ENCODE data around the gene DAD1. TPM values are rescaled to one million over a fixed set of nuclear protein-coding genes. Genes with fewer than 3 reads are reported as not detected.
"Not testable (repeated sequence)": the region's sequence is repeated elsewhere in the genome, so short reads cannot be mapped to it uniquely, and the experiment has no call there.

The DAD1 gene
- total RNA-seq, result 205 TPM
- 523 TPM for polyA plus RNA-seq (ENCODE audit: insufficient read depth, low read depth, low replicate concordance)
- long read RNA-seq, donor 1, transcript DAD1-201 (3 exons, 731 nt), result major isoform, 99 of 142 reads
- long read RNA-seq, donor 1, partial matches to known transcripts, result 41 of 142 reads
- long read RNA-seq, donor 1, other reads (novel, unspliced or antisense), result 0 of 142 reads
- long read RNA-seq, donor 2, transcript DAD1-201 (3 exons, 731 nt), result major isoform, 147 of 178 reads
- long read RNA-seq, donor 2, partial matches to known transcripts, result 31 of 178 reads
- long read RNA-seq, donor 2, other reads (novel, unspliced or antisense), result 0 of 178 reads
- long read RNA-seq, donor 3, transcript DAD1-201 (3 exons, 731 nt), result major isoform, 195 of 236 reads
- long read RNA-seq, donor 3, partial matches to known transcripts, result 39 of 236 reads
- long read RNA-seq, donor 3, other reads (novel, unspliced or antisense), result 0 of 236 reads
- long read RNA-seq, donor 4, transcript DAD1-201 (3 exons, 731 nt), result major isoform, 119 of 151 reads
- long read RNA-seq, donor 4, partial matches to known transcripts, result 21 of 151 reads
- long read RNA-seq, donor 4, other reads (novel, unspliced or antisense), result 11 of 151 reads
- long read RNA-seq, donor 5, transcript DAD1-201 (3 exons, 731 nt), result major isoform, 11 of 11 reads
- long read RNA-seq, donor 5, partial matches to known transcripts, result 0 of 11 reads
- long read RNA-seq, donor 5, other reads (novel, unspliced or antisense), result 0 of 11 reads
- long read RNA-seq, donor 6, transcript DAD1-201 (3 exons, 731 nt), result major isoform, 439 of 552 reads
- long read RNA-seq, donor 6, partial matches to known transcripts, result 111 of 552 reads
- long read RNA-seq, donor 6, other reads (novel, unspliced or antisense), result 0 of 552 reads
- long read RNA-seq, donor 7, transcript DAD1-201 (3 exons, 731 nt), result major isoform, 126 of 140 reads
- long read RNA-seq, donor 7, partial matches to known transcripts, result 12 of 140 reads
- long read RNA-seq, donor 7, other reads (novel, unspliced or antisense), result 2 of 140 reads
- long read RNA-seq, donor 8, transcript DAD1-201 (3 exons, 731 nt), result major isoform, 161 of 196 reads
- long read RNA-seq, donor 8, partial matches to known transcripts, result 35 of 196 reads
- long read RNA-seq, donor 8, other reads (novel, unspliced or antisense), result 0 of 196 reads
- long read RNA-seq, donor 9, transcript DAD1-201 (3 exons, 731 nt), result major isoform, 91 of 116 reads
- long read RNA-seq, donor 9, partial matches to known transcripts, result 22 of 116 reads
- long read RNA-seq, donor 9, other reads (novel, unspliced or antisense), result 0 of 116 reads
- long read RNA-seq, donor 10, transcript DAD1-201 (3 exons, 731 nt), result major isoform, 109 of 161 reads
- long read RNA-seq, donor 10, partial matches to known transcripts, result 48 of 161 reads
- long read RNA-seq, donor 10, other reads (novel, unspliced or antisense), result 0 of 161 reads

GRCh38 chr14:22589096-22589839 is at the start of gene DAD1:
Gene DAD1 (minus strand): TSS chr14:22589224. CDS start chr14:22589157, 67 bp downstream.
- intact Hi-C loops (cut with DNase I), result no loop called here
- FAIRE-seq (peak; percentile 93), DNase-seq (peak; percentile 99 to 100 (median 99))
- H3K4me3 ChIP-seq (ENCODE audit: low read length in 3 of 3), result peak within 1 kb of the TSS; percentile 90 to 99 (median 97)
- no peaks in the 10 kb centered on the region for H3K36me3 ChIP-seq (ENCODE audit: control insufficient read depth in 2 of 3, insufficient read depth in 3 of 3, low read length in 3 of 3)
- TF ChIP-seq CTCF (IDR thresholded peaks at IDR 0.05; ENCODE audit: borderline replicate concordance, extremely low read depth, insufficient read depth), result no peak
- peaks cover 3 to 12% (median 5%) of the 10 kb centered on the region in 3 donors for H3K4me1 ChIP-seq (ENCODE audit: control insufficient read depth in 2 of 3, insufficient read depth in 2 of 3, low read depth in 1 of 3, low read length in 3 of 3)
- peak within 1 kb of the TSS; percentile 92 to 98 (median 94) for H3K9ac ChIP-seq (ENCODE audit: low read length in 3 of 3)
- no peaks in the 10 kb centered on the region for H3K27me3 ChIP-seq (ENCODE audit: control insufficient read depth, insufficient read depth, low read length)
- H3K27ac ChIP-seq (ENCODE audit: low read depth in 2 of 2, low read length in 2 of 2), result peak within 1 kb of the TSS; percentile 93 to 97
- no peaks in the 10 kb centered on the region for H3K9me3 ChIP-seq (ENCODE audit: control insufficient read depth in 2 of 3, insufficient read depth in 1 of 3, low read length in 3 of 3)

GRCh38 chr14:22635980-22636379 is 47.0 kb upstream of the DAD1 start:
- H3K36me3 ChIP-seq (ENCODE audit: control insufficient read depth in 2 of 3, insufficient read depth in 3 of 3, low read length in 3 of 3); intact Hi-C loops (cut with DNase I); H3K27me3 ChIP-seq (ENCODE audit: control insufficient read depth, insufficient read depth, low read length); H3K4me3 ChIP-seq (ENCODE audit: low read length in 3 of 3); H3K9ac ChIP-seq (ENCODE audit: low read length in 3 of 3); H3K4me1 ChIP-seq (ENCODE audit: control insufficient read depth in 2 of 3, insufficient read depth in 2 of 3, low read depth in 1 of 3, low read length in 3 of 3); FAIRE-seq; H3K9me3 ChIP-seq (ENCODE audit: control insufficient read depth in 2 of 3, insufficient read depth in 1 of 3, low read length in 3 of 3); H3K27ac ChIP-seq (ENCODE audit: low read depth in 2 of 2, low read length in 2 of 2); DNase-seq: not testable (repeated sequence)

- H3K4me3 ChIP-seq (ENCODE audit: low read length in 3 of 3), result no peak overlapping the region
- no peaks in the 10 kb centered on the region for H3K4me1 ChIP-seq (ENCODE audit: control insufficient read depth in 2 of 3, insufficient read depth in 2 of 3, low read depth in 1 of 3, low read length in 3 of 3)
- no peak for FAIRE-seq
- no peak for DNase-seq
- H3K9me3 ChIP-seq (ENCODE audit: control insufficient read depth in 2 of 3, insufficient read depth in 1 of 3, low read length in 3 of 3), result no peaks in the 10 kb centered on the region
- H3K27ac ChIP-seq (ENCODE audit: low read depth in 2 of 2, low read length in 2 of 2), result no peak overlapping the region
- H3K9ac ChIP-seq (ENCODE audit: low read length in 3 of 3), result no peak overlapping the region
- intact Hi-C loops (cut with DNase I), result no loop called here
- TF ChIP-seq CTCF (IDR thresholded peaks at IDR 0.05; ENCODE audit: borderline replicate concordance, extremely low read depth, insufficient read depth), result no peak
- H3K27me3 ChIP-seq (ENCODE audit: control insufficient read depth, insufficient read depth, low read length), result no peaks in the 10 kb centered on the region
- no peaks in the 10 kb centered on the region for H3K36me3 ChIP-seq (ENCODE audit: control insufficient read depth in 2 of 3, insufficient read depth in 3 of 3, low read length in 3 of 3)
Observed at GRCh38 chr14:22634233-22634900, 45.3 kb upstream of the DAD1 start.

Data from kidney (tissue), 22 donors.